Skin epidermis (tissue), 12 donors: ENCODE data around the gene AKAIN1.

ENCODE experiments used
- H3K27ac ChIP-seq, 21 experiments: fragments of 200-600 bp; sonication (generic) in 11 of 21; one replicate each; pipeline ENCODE4 v1.5.0; 2020; ENCODE audit warnings: mild to moderate bottlenecking in 3 of 21, inconsistent platforms in 2 of 21, moderate library complexity in 2 of 21
- H3K4me3 ChIP-seq, 7 experiments: fragments of 200-600 bp; sonication (generic) in 2 of 7; one replicate each; pipeline ENCODE4 v1.5.0; 2020; ENCODE audit warnings: inconsistent platforms in 2 of 7, mild to moderate bottlenecking in 2 of 7, moderate library complexity in 1 of 7

Gene AKAIN1

GRCh38 chr18:5166606-5167280 lies 30.3 kb downstream of the AKAIN1 start:
- H3K4me3 ChIP-seq: no peak overlapping the region

GRCh38 chr18:5164903-5165302 lies 32.2 kb downstream of the AKAIN1 start:
- H3K4me3 ChIP-seq: no peak overlapping the region
- H3K27ac ChIP-seq: no peak overlapping the region

More at GRCh38 chr18:5166606-5167280, 30.3 kb downstream of the AKAIN1 start:
- no peak overlapping the region for H3K27ac ChIP-seq

- Histone ChIP-seq H3K27ac (no peak overlapping the region), H3K4me3 (no peak overlapping the region)
Measured at GRCh38 chr18:5162111-5162510, 34.9 kb downstream of the AKAIN1 start.

GRCh38 chr18:5159080-5159479 lies 38.0 kb downstream of the AKAIN1 start:
- H3K27ac ChIP-seq: no peak overlapping the region
- no peak overlapping the region for H3K4me3 ChIP-seq

- Histone ChIP-seq H3K4me3 (no peak overlapping the region), H3K27ac (no peak overlapping the region)
Measured at GRCh38 chr18:5158587-5158986, 38.5 kb downstream of the AKAIN1 start.

- no peak overlapping the region for H3K27ac ChIP-seq
- H3K4me3 ChIP-seq: no peak overlapping the region
Measured at GRCh38 chr18:5158172-5158571, 38.9 kb downstream of the AKAIN1 start.

- Histone ChIP-seq H3K4me3 (no peak overlapping the region), H3K27ac (no peak overlapping the region)
Measured at GRCh38 chr18:5155907-5156287, 41.2 kb downstream of the AKAIN1 start.

- Histone ChIP-seq H3K27ac (no peak overlapping the region), H3K4me3 (no peak overlapping the region)
Measured at GRCh38 chr18:5155218-5155906, 41.7 kb downstream of the AKAIN1 start.

- Histone ChIP-seq H3K4me3 (no peak overlapping the region), H3K27ac (no peak overlapping the region)
Measured at GRCh38 chr18:5152343-5153020, 44.6 kb downstream of the AKAIN1 start.

- Histone ChIP-seq H3K27ac (no peak overlapping the region), H3K4me3 (no peak overlapping the region)
Measured at GRCh38 chr18:5150894-5151293, 46.2 kb downstream of the AKAIN1 start.

GRCh38 chr18:5146093-5146492 lies 51.0 kb downstream of the AKAIN1 start:
- Histone ChIP-seq H3K27ac (no peak overlapping the region), H3K4me3 (no peak overlapping the region)

- Histone ChIP-seq H3K4me3 (no peak overlapping the region), H3K27ac (no peak overlapping the region)
Measured at GRCh38 chr18:5145168-5145825, 51.8 kb downstream of the AKAIN1 start.

GRCh38 chr18:5144629-5145028 lies 52.4 kb downstream of the AKAIN1 start:
- H3K4me3 ChIP-seq: no peak overlapping the region
- H3K27ac ChIP-seq: no peak overlapping the region

- no peak overlapping the region for H3K27ac ChIP-seq
- H3K4me3 ChIP-seq: no peak overlapping the region
Measured at GRCh38 chr18:5142859-5143258, 54.2 kb downstream of the AKAIN1 start.

GRCh38 chr18:5142131-5142530 lies 54.9 kb downstream of the AKAIN1 start:
- Histone ChIP-seq H3K27ac (no peak overlapping the region), H3K4me3 (no peak overlapping the region)

- H3K4me3 ChIP-seq: no peak overlapping the region
- no peak overlapping the region for H3K27ac ChIP-seq
Measured at GRCh38 chr18:5137261-5137660, 59.8 kb downstream of the AKAIN1 start.

GRCh38 chr18:5132987-5133386 lies 64.1 kb downstream of the AKAIN1 start:
- no peak overlapping the region for H3K27ac ChIP-seq
- no peak overlapping the region for H3K4me3 ChIP-seq

- no peak overlapping the region for H3K27ac ChIP-seq
- H3K4me3 ChIP-seq: no peak overlapping the region
Measured at GRCh38 chr18:5122272-5122671, 74.8 kb downstream of the AKAIN1 start.

GRCh38 chr18:5110266-5110665 lies 86.8 kb downstream of the AKAIN1 start:
- Histone ChIP-seq H3K4me3 (no peak overlapping the region), H3K27ac (no peak overlapping the region)

- Histone ChIP-seq H3K4me3 (no peak overlapping the region), H3K27ac (no peak overlapping the region)
Measured at GRCh38 chr18:5107988-5108387, 89.1 kb downstream of the AKAIN1 start.

GRCh38 chr18:5106730-5107129 lies 90.3 kb downstream of the AKAIN1 start:
- H3K27ac ChIP-seq: no peak overlapping the region
- H3K4me3 ChIP-seq: no peak overlapping the region
